Fibroblast of skin of abdomen (primary cell): ENCODE measurements around the gene PNLIP.

Experiments
- DNase-seq: peaks from one replicate; pipeline ENCODE4 v3.0.0-alpha.2; 2013

The PNLIP gene

GRCh38 chr10:116587878-116588591 lies 42.3 kb downstream of the PNLIP start:
- DNase-seq: no peak

GRCh38 chr10:116588995-116589394 lies 43.3 kb downstream of the PNLIP start:
- no peak for DNase-seq

GRCh38 chr10:116589926-116590325 lies 44.2 kb downstream of the PNLIP start:
- DNase-seq: no peak

GRCh38 chr10:116590590-116591444 lies 45.1 kb downstream of the PNLIP start, which contains the start of gene PNLIPRP1:
Gene PNLIPRP1 (plus strand): TSS chr10:116590959. CDS start chr10:116591130, 171 bp downstream.
- no peak for DNase-seq

- DNase-seq: no peak
These were observed 47.5 kb downstream of the PNLIP start for GRCh38 chr10:116593139-116593740.

- no peak for DNase-seq
These were observed 48.8 kb downstream of the PNLIP start for GRCh38 chr10:116594525-116595035.

GRCh38 chr10:116596062-116596461 lies 50.3 kb downstream of the PNLIP start:
- DNase-seq: no peak

- DNase-seq: no peak
These were observed 51.8 kb downstream of the PNLIP start for GRCh38 chr10:116597543-116597942.

- DNase-seq: no peak
These were observed 52.6 kb downstream of the PNLIP start for GRCh38 chr10:116598329-116598728.

- DNase-seq: no peak
These were observed 54.3 kb downstream of the PNLIP start for GRCh38 chr10:116599991-116600390.

- no peak for DNase-seq
These were observed 57.1 kb downstream of the PNLIP start for GRCh38 chr10:116602648-116603400.

GRCh38 chr10:116606061-116606483 lies 60.3 kb downstream of the PNLIP start:
- DNase-seq: no peak

- DNase-seq: no peak
These were observed 61.6 kb downstream of the PNLIP start for GRCh38 chr10:116607336-116607735.

- DNase-seq: no peak
These were observed 63.2 kb downstream of the PNLIP start for GRCh38 chr10:116608686-116609594.

GRCh38 chr10:116610443-116611152 lies 64.9 kb downstream of the PNLIP start:
- no peak for DNase-seq

GRCh38 chr10:116611153-116611545 lies 65.4 kb downstream of the PNLIP start:
- no peak for DNase-seq

GRCh38 chr10:116612107-116612769 lies 66.5 kb downstream of the PNLIP start:
- no peak for DNase-seq

- no peak for DNase-seq
These were observed 67.7 kb downstream of the PNLIP start for GRCh38 chr10:116613471-116613870.

GRCh38 chr10:116614796-116615195 lies 69.1 kb downstream of the PNLIP start:
- DNase-seq: no peak

GRCh38 chr10:116615199-116615776 lies 69.6 kb downstream of the PNLIP start:
- DNase-seq: no peak
